ENCODE data around the gene ASCC3. TPM values are rescaled to one million over a fixed set of nuclear protein-coding genes. Genes with fewer than 3 reads are reported as not detected.

ASCC3 gene
- polyA plus RNA-seq, 2 of the 4 experiments (the other 2 are of a cell fraction): 17.4 to 35.3 TPM

DNA sequence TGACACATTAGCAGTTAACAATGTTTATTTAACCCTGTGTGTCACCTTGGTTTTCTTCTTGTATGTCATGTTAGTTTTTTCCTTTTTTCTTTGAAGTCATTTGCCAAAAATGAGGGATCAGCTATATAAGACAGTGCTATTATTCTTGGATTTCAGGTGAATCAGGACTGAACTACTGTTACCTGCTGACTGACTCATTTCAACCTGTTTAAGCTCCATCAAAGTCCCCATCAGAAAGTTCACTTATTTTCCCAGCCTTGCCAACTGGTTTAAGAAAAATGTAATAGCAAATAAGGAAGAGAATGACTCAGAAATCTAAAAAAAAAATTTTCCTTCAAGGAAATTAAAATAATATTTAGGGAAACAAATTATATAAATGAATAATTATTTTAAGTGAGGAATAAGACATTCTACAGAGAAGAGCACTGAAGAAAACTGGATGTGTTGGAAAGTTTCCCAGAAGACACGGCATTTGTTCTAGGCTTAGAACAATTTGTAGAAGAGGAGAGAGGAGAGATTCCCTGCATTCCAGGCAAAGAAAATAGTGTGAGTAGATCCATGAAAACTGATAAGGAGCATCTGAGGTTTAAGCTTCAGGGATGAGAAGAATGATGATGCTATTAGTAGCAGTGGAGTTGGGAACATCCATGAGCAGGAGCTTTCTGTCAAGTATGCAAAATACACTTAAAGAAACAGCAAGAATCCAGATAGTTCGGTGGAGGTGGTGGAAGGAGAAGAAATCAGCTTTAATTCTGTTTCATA, 331.5 kb downstream of the ASCC3 start:
- H3K4me3 ChIP-seq: no peak overlapping the region
- H3K27ac ChIP-seq: no peak overlapping the region
- no peak for DNase-seq (ENCODE audit: low read depth in 1 of 2, low spot score in 1 of 2)
- H3K4me2 ChIP-seq: no peak overlapping the region; the same call in 2 of the 3 replicates
- no peak for ATAC-seq
- TF ChIP-seq RCOR1 (IDR thresholded peaks at IDR 0.05; ENCODE audit: low read depth, low read length) (no peak), MAZ (IDR thresholded peaks at IDR 0.05; ENCODE audit: borderline replicate concordance, low read depth, low read length) (no peak), EHF (CRISPR knock-in tag; IDR thresholded peaks at IDR 0.05) (no peak), PHF8 (IDR thresholded peaks at IDR 0.05; ENCODE audit: borderline replicate concordance, low read depth) (no peak), SMC3 (IDR thresholded peaks at IDR 0.05) (no peak), EHMT2 (IDR thresholded peaks at IDR 0.05; ENCODE audit: low read depth) (no peak), SREBF2 (IDR thresholded peaks at IDR 0.05) (no peak), MYC (IDR thresholded peaks at IDR 0.05; ENCODE audit: borderline replicate concordance, low read length) (no peak), CBX8 (IDR thresholded peaks at IDR 0.05) (no peak), NPAS2 (CRISPR knock-in tag; IDR thresholded peaks at IDR 0.05; ENCODE audit: borderline replicate concordance) (no peak)
- TF ChIP-seq, protein P1, sequence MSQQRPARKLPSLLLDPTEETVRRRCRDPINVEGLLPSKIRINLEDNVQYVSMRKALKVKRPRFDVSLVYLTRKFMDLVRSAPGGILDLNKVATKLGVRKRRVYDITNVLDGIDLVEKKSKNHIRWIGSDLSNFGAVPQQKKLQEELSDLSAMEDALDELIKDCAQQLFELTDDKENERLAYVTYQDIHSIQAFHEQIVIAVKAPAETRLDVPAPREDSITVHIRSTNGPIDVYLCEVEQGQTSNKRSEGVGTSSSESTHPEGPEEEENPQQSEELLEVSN (IDR thresholded peaks at IDR 0.05; ENCODE audit: borderline replicate concordance, low read depth): no peak
- CTCF ChIA-PET: no interaction called here
- 68% methylated on average over 2 of the region's 2 CpGs for WGBS (ENCODE audit: missing lambda C conversion rate)
- POLR2A ChIA-PET: interaction anchor here (0.7 kb wide), 1 partner anchor 13 kb away, joined by 4 read pairs; no protein-coding TSS in a partner anchor
- no peak for FAIRE-seq
- no peaks in the 10 kb centered on the region for H3K9me3 ChIP-seq
- H3K4me1 ChIP-seq: no peaks in the 10 kb centered on the region; the same call in 1 of the 3 replicates

DNA sequence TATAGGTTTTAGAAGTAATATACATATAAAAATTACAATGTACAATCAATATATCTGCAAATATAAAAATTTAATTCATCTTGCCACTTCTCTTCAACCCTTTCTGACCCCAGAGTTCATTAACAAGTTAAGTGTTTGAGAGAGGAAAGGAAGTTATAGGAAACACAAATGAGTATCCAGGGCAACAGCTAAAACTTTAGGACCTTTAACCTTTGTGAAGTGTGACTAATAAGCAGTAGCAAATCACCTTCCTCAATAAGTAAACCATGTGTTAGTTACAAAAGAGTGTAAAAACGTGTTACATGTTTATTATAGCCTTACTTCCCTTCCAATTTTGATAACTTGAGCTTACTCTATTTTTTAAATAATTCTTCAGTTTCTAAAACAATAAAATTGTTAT, 343.0 kb downstream of the ASCC3 start:
- Histone ChIP-seq H3K4me2 (no peak overlapping the region), H3K4me3 (no peak overlapping the region), H3K27ac (no peak overlapping the region), H3K4me1 (no peaks in the 10 kb centered on the region), H3K9me3 (no peaks in the 10 kb centered on the region)
- WGBS (ENCODE audit: missing lambda C conversion rate): 3% methylated on average over 1 of the region's 1 CpG
- no peak for DNase-seq (ENCODE audit: low read depth in 1 of 2, low spot score in 1 of 2)
- CTCF ChIA-PET: no interaction called here
- no peak for ATAC-seq
- no peak for FAIRE-seq
- POLR2A ChIA-PET: no interaction called here
- no peak for TF ChIP-seq KDM5A (IDR thresholded peaks at IDR 0.05)
- no peak for TF ChIP-seq HOXB5 (CRISPR knock-in tag; IDR thresholded peaks at IDR 0.05)
- no peak for TF ChIP-seq TFCP2L1 (CRISPR knock-in tag; IDR thresholded peaks at IDR 0.05)

DNA sequence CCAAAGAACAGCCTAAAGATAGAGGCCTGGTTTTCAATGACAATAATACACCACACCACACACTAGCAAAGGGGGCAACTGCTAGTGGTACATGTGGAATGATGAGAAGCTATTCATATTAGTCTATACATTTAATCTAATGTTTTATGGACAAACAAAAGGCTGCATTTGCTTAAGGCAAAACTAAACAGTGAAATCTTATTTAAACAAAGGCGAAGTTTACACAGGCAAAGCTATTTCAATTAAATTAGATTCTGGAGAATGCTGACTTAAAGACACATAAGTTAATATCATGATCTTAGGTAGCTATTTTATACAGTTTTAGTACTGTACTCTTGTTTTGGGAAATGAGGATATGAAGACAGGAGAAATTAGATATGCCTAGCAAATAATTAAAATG, 362.5 kb downstream of the ASCC3 start:
- Histone ChIP-seq H3K9me3 (no peaks in the 10 kb centered on the region), H3K4me1 (no peaks in the 10 kb centered on the region), H3K27ac (no peak overlapping the region), H3K4me2 (no peak overlapping the region), H3K4me3 (no peak overlapping the region)
- ATAC-seq: no peak
- POLR2A ChIA-PET: no interaction called here
- CTCF ChIA-PET: interaction anchor here (1.6 kb wide), 1 partner anchor 38 kb away, joined by 4 read pairs; no protein-coding TSS in a partner anchor
- no peak for FAIRE-seq
- 63% methylated on average over 1 of the region's 1 CpG for WGBS (ENCODE audit: missing lambda C conversion rate)
- DNase-seq (ENCODE audit: low read depth in 1 of 2, low spot score in 1 of 2): no peak
- TF ChIP-seq KDM5A (IDR thresholded peaks at IDR 0.05) (no peak), BHLHE40 (IDR thresholded peaks at IDR 0.05; ENCODE audit: low read depth, low read length) (no peak), EHMT2 (IDR thresholded peaks at IDR 0.05; ENCODE audit: low read depth) (no peak), HOXB5 (CRISPR knock-in tag; IDR thresholded peaks at IDR 0.05) (no peak), NPAS2 (CRISPR knock-in tag; IDR thresholded peaks at IDR 0.05; ENCODE audit: borderline replicate concordance) (no peak), HOXB13 (CRISPR knock-in tag; IDR thresholded peaks at IDR 0.05; ENCODE audit: low read depth) (no peak), NFE2L2 (conservative IDR thresholded peaks at IDR 0.05; ENCODE audit: low read length) (no peak), HEYL (CRISPR knock-in tag; IDR thresholded peaks at IDR 0.05) (no peak), ESRRA (IDR thresholded peaks at IDR 0.05; ENCODE audit: borderline replicate concordance, low read length) (no peak), FOSB (CRISPR knock-in tag; IDR thresholded peaks at IDR 0.05) (no peak)
- TF ChIP-seq, protein P2, sequence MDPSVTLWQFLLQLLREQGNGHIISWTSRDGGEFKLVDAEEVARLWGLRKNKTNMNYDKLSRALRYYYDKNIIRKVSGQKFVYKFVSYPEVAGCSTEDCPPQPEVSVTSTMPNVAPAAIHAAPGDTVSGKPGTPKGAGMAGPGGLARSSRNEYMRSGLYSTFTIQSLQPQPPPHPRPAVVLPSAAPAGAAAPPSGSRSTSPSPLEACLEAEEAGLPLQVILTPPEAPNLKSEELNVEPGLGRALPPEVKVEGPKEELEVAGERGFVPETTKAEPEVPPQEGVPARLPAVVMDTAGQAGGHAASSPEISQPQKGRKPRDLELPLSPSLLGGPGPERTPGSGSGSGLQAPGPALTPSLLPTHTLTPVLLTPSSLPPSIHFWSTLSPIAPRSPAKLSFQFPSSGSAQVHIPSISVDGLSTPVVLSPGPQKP (IDR thresholded peaks at IDR 0.05; ENCODE audit: low read depth, low read length): no peak
- TF ChIP-seq, protein P3, sequence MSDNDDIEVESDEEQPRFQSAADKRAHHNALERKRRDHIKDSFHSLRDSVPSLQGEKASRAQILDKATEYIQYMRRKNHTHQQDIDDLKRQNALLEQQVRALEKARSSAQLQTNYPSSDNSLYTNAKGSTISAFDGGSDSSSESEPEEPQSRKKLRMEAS (IDR thresholded peaks at IDR 0.05): no peak
